Spleen (tissue), 11 donors: ENCODE data around the gene PRR15L. TPM values are rescaled to one million over a fixed set of nuclear protein-coding genes. Genes with fewer than 3 reads are reported as not detected.

Experiments used
- DNase-seq: peaks from one replicate; pipeline ENCODE4 v3.0.0-alpha.2; 2020
- H3K27ac ChIP-seq, 8 donors: fragments of 200-600 bp; sonication (generic) in 7 of 8; 1 replicate in 4 of 8; 2 replicates in 4 of 8; pipeline versions ENCODE4 v1.5.0 to v1.8.0; 2016 to 2021; ENCODE audit warnings: inconsistent platforms in 4 of 8, mild to moderate bottlenecking in 4 of 8, moderate library complexity in 1 of 8
- H3K27me3 ChIP-seq, 7 donors: fragments of 200-600 bp; sonication (generic) in 6 of 7; replicated peaks in 1 of 7; 1 replicate in 4 of 7; 2 replicates in 3 of 7; pipeline versions ENCODE4 v1.5.0 to v1.8.0; 2016 to 2021; ENCODE audit warnings: inconsistent platforms in 3 of 7, mild to moderate bottlenecking in 1 of 7
- H3K36me3 ChIP-seq, 6 donors: fragments of 200-600 bp; sonication (generic) in 5 of 6; 1 replicate in 4 of 6; 2 replicates in 2 of 6; pipeline versions ENCODE4 v1.5.0 to v1.8.0; 2016 to 2021; ENCODE audit warnings: inconsistent platforms in 2 of 6
- H3K4me1 ChIP-seq, 6 donors: fragments of 200-600 bp; sonication (generic) in 5 of 6; 1 replicate in 3 of 6; 2 replicates in 3 of 6; pipeline versions ENCODE4 v1.5.0 to v1.8.0; 2016 to 2021; ENCODE audit warnings: inconsistent platforms in 3 of 6
- H3K4me3 ChIP-seq, 8 donors: fragments of 200-600 bp; sonication (generic) in 7 of 8; 1 replicate in 4 of 8; 2 replicates in 4 of 8; pipeline versions ENCODE4 v1.5.0 to v1.8.0; 2016 to 2021; ENCODE audit warnings: inconsistent platforms in 4 of 8, mild to moderate bottlenecking in 4 of 8, moderate library complexity in 2 of 8
- H3K9me3 ChIP-seq, 8 donors: fragments of 200-600 bp; sonication (generic) in 7 of 8; 1 replicate in 4 of 8; 2 replicates in 4 of 8; pipeline versions ENCODE4 v1.5.0 to v1.8.0; 2016 to 2021; ENCODE audit warnings: inconsistent platforms in 4 of 8
- POLR2A ChIP-seq, 3 donors: fragments of 450-650 bp; IDR thresholded peaks; one replicate each; pipeline ENCODE4 v1.5.1; 2017; ENCODE audit warnings: antibody characterized with exemption in 3 of 3, mild to moderate bottlenecking in 1 of 3
- POLR2AphosphoS5 ChIP-seq, 3 donors: sonication (generic); formaldehyde crosslinking; IDR thresholded peaks; one replicate each; pipeline ENCODE4 v1.5.1; 2017; ENCODE audit warnings: antibody characterized with exemption in 3 of 3
- WGBS, 5 donors: extraction: QIAGEN DNeasy Blood & Tissue Kit in 3 of 5; methylation state at CpG; one replicate each; pipeline versions ENCODE4 v1.1.5 to v1.1.7; 2013 to 2018; 5-methylcytosine and 5-hydroxymethylcytosine counted together
- intact Hi-C: fragments of 100-400 bp; cut with DNase I; formaldehyde crosslinking; loops from one replicate; pipeline ENCODE4 v1.15.0; 2023; ENCODE audit warnings: low total_unique reads
- polyA plus RNA-seq, 3 donors: library from polyadenylated mRNA; stranded (reverse); fragments of 200-250 nt; gene quantifications; one replicate each; pipeline ENCODE4 v1.2.1, GENCODE V29; 2013
- total RNA-seq, 7 donors: library from RNA; depleted of rRNA in 3 of 7; stranded (reverse); fragments of >200 nt in 3 of 7; fragmentation: NEBNext Ultra II Directional in 4 of 7; extraction: Animal tissue kit (Norgen Biotek cat#: 25700) in 4 of 7; gene quantifications; one replicate each; pipeline versions ENCODE4 v1.1.0 to v1.2.1, GENCODE V29; 2016 to 2021
- TF ChIP-seq, protein P1 (sequence below), 11 experiments: fragments of 200-600 bp in 7 of 11; fragments of 450-650 bp in 4 of 11; sonication (generic) in 4 of 11; IDR thresholded peaks in 8 of 11; conservative IDR thresholded peaks in 3 of 11; 1 replicate in 7 of 11; 2 replicates in 4 of 11; pipeline versions ENCODE4 v1.4.0 to v1.8.0; 2016 to 2021; ENCODE audit warnings: antibody characterized with exemption in 11 of 11, inconsistent platforms in 4 of 11, mild to moderate bottlenecking in 1 of 11
- donor health status: healthy with polysubstance abuse.
- donor health status: DM: no; HTN: no; CAD: no; lungs with moderate emphysema.
- donor health status: DM: no; HTN: no; CAD: no.
- donor health status: Bipolar disorder and iron deficiency.
- donor health status: healthy.
- donor health status: DM: no; HTN: no; CAD: no.
- donor health status: DM: yes; HTN: yes; CAD: no.

The PRR15L gene
- total and polyA plus RNA-seq, 10 donors: 0.16 TPM; not detected in 9

DNA sequence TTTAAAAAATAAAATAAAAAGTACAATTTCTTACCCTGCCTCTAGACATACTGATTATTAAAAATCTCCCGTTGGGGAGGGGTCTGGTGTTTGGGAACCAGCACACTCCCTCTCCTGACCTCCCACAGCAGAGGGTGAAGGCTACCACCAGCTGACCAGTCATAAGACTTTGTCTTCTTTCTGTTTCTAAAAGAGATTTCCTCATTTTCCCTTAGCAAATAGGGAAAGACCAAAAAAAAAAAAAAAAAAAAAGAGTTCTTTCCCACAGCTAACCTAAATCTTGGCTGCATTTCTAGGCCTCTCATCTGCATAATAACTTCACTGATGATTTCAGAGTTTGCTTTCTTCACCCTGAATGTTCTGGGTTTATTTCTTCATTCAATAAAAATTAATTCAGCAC, 43.5 kb upstream of the PRR15L start:
- TF ChIP-seq POLR2AphosphoS5 (IDR thresholded peaks at IDR 0.05) (no peak), POLR2A (IDR thresholded peaks at IDR 0.05) (no peak)
- TF ChIP-seq, protein P1, sequence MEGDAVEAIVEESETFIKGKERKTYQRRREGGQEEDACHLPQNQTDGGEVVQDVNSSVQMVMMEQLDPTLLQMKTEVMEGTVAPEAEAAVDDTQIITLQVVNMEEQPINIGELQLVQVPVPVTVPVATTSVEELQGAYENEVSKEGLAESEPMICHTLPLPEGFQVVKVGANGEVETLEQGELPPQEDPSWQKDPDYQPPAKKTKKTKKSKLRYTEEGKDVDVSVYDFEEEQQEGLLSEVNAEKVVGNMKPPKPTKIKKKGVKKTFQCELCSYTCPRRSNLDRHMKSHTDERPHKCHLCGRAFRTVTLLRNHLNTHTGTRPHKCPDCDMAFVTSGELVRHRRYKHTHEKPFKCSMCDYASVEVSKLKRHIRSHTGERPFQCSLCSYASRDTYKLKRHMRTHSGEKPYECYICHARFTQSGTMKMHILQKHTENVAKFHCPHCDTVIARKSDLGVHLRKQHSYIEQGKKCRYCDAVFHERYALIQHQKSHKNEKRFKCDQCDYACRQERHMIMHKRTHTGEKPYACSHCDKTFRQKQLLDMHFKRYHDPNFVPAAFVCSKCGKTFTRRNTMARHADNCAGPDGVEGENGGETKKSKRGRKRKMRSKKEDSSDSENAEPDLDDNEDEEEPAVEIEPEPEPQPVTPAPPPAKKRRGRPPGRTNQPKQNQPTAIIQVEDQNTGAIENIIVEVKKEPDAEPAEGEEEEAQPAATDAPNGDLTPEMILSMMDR (IDR thresholded peaks at IDR 0.05 in 8 of 11, conservative IDR thresholded peaks at IDR 0.05 in 3 of 11): no peak
- Histone ChIP-seq H3K9me3 (no peaks in the 10 kb centered on the region), H3K4me1 (peaks cover 0 to 36% (median 15%) of the 10 kb centered on the region in 6 donors), H3K27ac (peak overlapping the region in 4 of 8 donors; percentile 75 to 84 (median 80)), H3K36me3 (no peaks in the 10 kb centered on the region), H3K27me3 (peaks cover 0 to 6% (median 0%) of the 10 kb centered on the region in 7 donors), H3K4me3 (no peak overlapping the region)
- intact Hi-C loops: no loop called here
- 71 to 80% (median 74%) methylated on average over 1 of the region's 1 CpG for WGBS, 5 donors
- DNase-seq: no peak

DNA sequence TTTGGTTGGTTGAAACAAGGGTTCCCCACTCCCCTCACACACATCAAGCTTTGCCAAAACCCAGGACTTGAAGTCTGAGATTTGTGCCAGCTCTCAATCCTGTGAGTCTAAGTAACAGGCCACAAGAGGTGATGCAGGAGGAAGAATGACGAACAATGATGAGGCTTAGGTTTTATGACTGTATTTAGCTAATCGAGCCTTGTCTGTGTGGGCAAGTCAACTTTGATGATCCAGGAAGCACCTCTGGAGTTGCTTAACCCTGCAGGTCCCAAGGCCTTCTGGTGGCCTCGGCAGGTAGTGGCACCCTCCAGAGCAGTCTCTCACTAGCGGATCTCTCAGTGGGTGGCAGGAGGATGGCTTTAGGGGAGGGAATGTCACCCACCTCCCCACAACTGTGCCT, 41.9 kb upstream of the PRR15L start:
- Histone ChIP-seq H3K27ac (no peak overlapping the region), H3K27me3 (peaks cover 0 to 8% (median 0%) of the 10 kb centered on the region in 7 donors), H3K4me1 (peaks cover 0 to 36% (median 13%) of the 10 kb centered on the region in 6 donors), H3K9me3 (no peaks in the 10 kb centered on the region), H3K4me3 (no peak overlapping the region), H3K36me3 (no peaks in the 10 kb centered on the region)
- intact Hi-C loops: no loop called here
- WGBS, 5 donors: 38 to 65% (median 41%) methylated on average over 4 of the region's 4 CpGs
- DNase-seq: no peak
- TF ChIP-seq, protein P1 (IDR thresholded peaks at IDR 0.05 in 8 of 11, conservative IDR thresholded peaks at IDR 0.05 in 3 of 11): no peak
- no peak for TF ChIP-seq POLR2AphosphoS5 (IDR thresholded peaks at IDR 0.05)
- no peak for TF ChIP-seq POLR2A (IDR thresholded peaks at IDR 0.05)

DNA sequence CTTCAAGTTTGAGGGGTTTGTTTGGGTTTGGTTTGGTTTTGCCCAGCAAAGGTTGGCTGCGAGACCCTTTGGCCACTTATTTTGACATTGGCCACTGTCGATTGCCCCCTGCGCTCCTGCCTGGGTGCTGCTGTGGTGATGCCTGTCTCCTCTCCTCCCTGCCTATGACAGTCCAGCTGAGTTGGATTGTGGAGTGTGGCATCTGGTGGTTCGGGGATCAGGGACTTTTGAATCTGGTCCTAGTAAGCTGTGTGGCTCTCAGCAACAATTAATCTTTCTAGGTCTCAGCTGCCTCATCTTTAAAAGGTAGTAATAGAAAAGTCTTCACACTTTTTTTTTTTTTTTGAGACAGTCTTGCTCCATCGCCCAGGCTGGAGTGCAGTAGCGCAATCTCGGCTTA, 40.4 kb upstream of the PRR15L start:
- Histone ChIP-seq H3K4me3 (no peak overlapping the region), H3K36me3 (no peaks in the 10 kb centered on the region), H3K27ac (no peak overlapping the region), H3K4me1 (peaks cover 0 to 21% (median 11%) of the 10 kb centered on the region in 6 donors), H3K9me3 (no peaks in the 10 kb centered on the region), H3K27me3 (peaks cover 0 to 8% (median 0%) of the 10 kb centered on the region in 7 donors)
- TF ChIP-seq POLR2A (IDR thresholded peaks at IDR 0.05): no peak
- TF ChIP-seq, protein P1 (IDR thresholded peaks at IDR 0.05 in 8 of 11, conservative IDR thresholded peaks at IDR 0.05 in 3 of 11): no peak
- TF ChIP-seq POLR2AphosphoS5 (IDR thresholded peaks at IDR 0.05): no peak
- intact Hi-C loops: no loop called here
- 88 to 94% (median 92%) methylated on average over 7 of the region's 7 CpGs for WGBS, 5 donors
- no peak for DNase-seq

DNA sequence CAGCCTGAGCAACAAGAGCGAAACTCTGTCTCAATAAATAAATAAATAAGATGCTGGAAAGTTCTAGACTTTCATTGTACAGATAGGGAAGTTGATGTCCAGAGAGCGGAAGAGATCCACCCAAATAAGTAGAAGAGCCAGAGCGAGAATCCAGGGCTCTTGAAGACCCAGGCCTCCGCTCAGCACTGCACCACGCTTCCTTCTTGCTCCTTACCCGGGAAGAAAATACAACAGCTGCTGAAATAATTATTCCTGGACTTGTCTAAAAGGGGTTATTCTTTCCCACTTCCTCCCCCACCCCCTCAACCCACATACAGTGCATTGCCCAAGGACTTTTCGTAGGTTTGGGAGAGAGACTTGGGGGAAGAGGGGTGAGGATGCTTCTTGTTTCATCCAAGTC, 39.9 kb upstream of the PRR15L start:
- Histone ChIP-seq H3K27me3 (peaks cover 0 to 8% (median 0%) of the 10 kb centered on the region in 7 donors), H3K4me1 (peaks cover 0 to 16% (median 8%) of the 10 kb centered on the region in 6 donors), H3K9me3 (no peaks in the 10 kb centered on the region), H3K36me3 (no peaks in the 10 kb centered on the region), H3K4me3 (no peak overlapping the region), H3K27ac (no peak overlapping the region)
- WGBS, 5 donors: 69 to 82% (median 72%) methylated on average over 7 of the region's 7 CpGs
- intact Hi-C loops: no loop called here
- TF ChIP-seq, protein P1 (IDR thresholded peaks at IDR 0.05 in 8 of 11, conservative IDR thresholded peaks at IDR 0.05 in 3 of 11): no peak
- no peak for TF ChIP-seq POLR2AphosphoS5 (IDR thresholded peaks at IDR 0.05)
- no peak for TF ChIP-seq POLR2A (IDR thresholded peaks at IDR 0.05)
- no peak for DNase-seq
